Smooth muscle cell (in vitro differentiated cells): Measurements from ENCODE around the gene CSK. TPM values are rescaled to one million over a fixed set of nuclear protein-coding genes. Genes with fewer than 3 reads are reported as not detected.

ENCODE experiments used
- DNase-seq: peaks from one replicate; lab custom pipeline; 2025; ENCODE audit not compliant: unreplicated experiment; lab: John Stamatoyannopoulos, UW
- H2AFZ ChIP-seq: fragments of 200-600 bp; sonication (generic); 2 replicates; pipeline ENCODE4 v1.6.0; 2016; ENCODE audit warnings: antibody characterized with exemption, low read depth, mild to moderate bottlenecking
- H3F3A ChIP-seq: fragments of 200-600 bp; sonication (generic); 2 replicates; pipeline ENCODE4 v1.6.0; 2017; ENCODE audit warnings: antibody characterized with exemption, low read depth
- H3K27ac ChIP-seq: fragments of 200-600 bp; sonication (generic); 2 replicates; pipeline ENCODE4 v1.5.1; 2016; ENCODE audit warnings: low read depth, mild to moderate bottlenecking
- H3K27me3 ChIP-seq: fragments of 200-600 bp; sonication (generic); 2 replicates; pipeline ENCODE4 v1.6.1; 2016; ENCODE audit warnings: low read depth, mild to moderate bottlenecking
- H3K36me3 ChIP-seq: fragments of 200-600 bp; sonication (generic); 2 replicates; pipeline ENCODE4 v1.5.1; 2016; ENCODE audit warnings: low read depth
- H3K4me1 ChIP-seq: fragments of 200-600 bp; sonication (generic); 2 replicates; pipeline ENCODE4 v1.5.1; 2016; ENCODE audit warnings: low read depth
- H3K4me2 ChIP-seq: fragments of 200-600 bp; sonication (generic); 2 replicates; pipeline ENCODE4 v1.6.0; 2016; ENCODE audit warnings: mild to moderate bottlenecking
- H3K4me3 ChIP-seq: fragments of 200-600 bp; sonication (generic); 2 replicates; pipeline ENCODE4 v1.5.1; 2016; ENCODE audit warnings: mild to moderate bottlenecking
- H3K79me2 ChIP-seq: fragments of 200-600 bp; sonication (generic); 2 replicates; pipeline ENCODE4 v1.6.0; 2016; ENCODE audit warnings: low read depth, mild to moderate bottlenecking
- H3K9ac ChIP-seq: fragments of 200-600 bp; sonication (generic); 2 replicates; pipeline ENCODE4 v1.6.0; 2016; ENCODE audit warnings: low read depth
- H3K9me3 ChIP-seq: fragments of 200-600 bp; sonication (generic); replicated peaks from 2 replicates; pipeline ENCODE4 v1.5.1; 2016; ENCODE audit warnings: low read depth
- H4K20me1 ChIP-seq: fragments of 200-600 bp; sonication (generic); 2 replicates; pipeline ENCODE4 v1.6.0; 2016; ENCODE audit warnings: low read depth
- WGBS: methylation state at CpG from one replicate; pipeline ENCODE4 v1.1.7; 2016; ENCODE audit warnings: low lambda C conversion rate; 5-methylcytosine and 5-hydroxymethylcytosine counted together
- polyA plus RNA-seq: library from polyadenylated mRNA; unstranded; fragments of >200 nt; fragmentation: Nextera tagmentation; extraction: Ambion mirVana; gene quantifications from 2 replicates; pipeline ENCODE4 v1.2.1, GENCODE V29; 2016
- total RNA-seq: library from RNA; depleted of rRNA; stranded (reverse); fragments of >200 nt; gene quantifications from 2 replicates; pipeline ENCODE4 v1.2.3, GENCODE V29; 2014
- TF ChIP-seq, protein P1 (sequence below): fragments of 200-600 bp; sonication (generic); IDR thresholded peaks from 2 replicates; pipeline ENCODE4 v1.5.1; 2017; ENCODE audit warnings: borderline replicate concordance, mild to moderate bottlenecking, antibody characterized with exemption; ENCODE audit not compliant: insufficient read depth, poor library complexity, severe bottlenecking

The CSK gene
- total and polyA plus RNA-seq, 2 experiments from 2014 or later: 16.5 to 19.6 TPM

DNA sequence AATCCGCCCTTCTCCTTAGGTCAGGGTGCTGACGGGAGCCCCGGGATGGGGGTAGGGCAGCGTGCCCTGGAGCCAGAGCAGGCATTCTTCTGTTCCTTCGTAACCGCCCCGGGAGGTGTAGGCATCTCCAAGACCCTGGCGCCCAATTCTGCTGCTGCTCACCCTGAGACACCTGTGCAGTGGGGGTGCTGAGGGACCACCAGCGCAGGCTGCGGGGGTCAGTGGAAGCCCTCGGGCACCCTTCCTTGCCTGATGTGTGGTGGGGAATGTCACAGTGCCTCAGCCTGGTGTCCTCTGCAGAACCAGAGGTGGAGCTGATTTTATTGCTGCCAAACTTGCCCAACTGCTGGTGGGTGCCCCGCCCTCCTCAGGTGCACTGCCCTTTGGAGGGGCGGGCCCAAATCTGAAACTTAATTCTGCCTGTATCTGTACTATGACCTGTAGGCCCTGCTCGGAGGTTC is 7.3 kb downstream of the CSK start:
- H3K9ac ChIP-seq: no peak overlapping the region

DNA sequence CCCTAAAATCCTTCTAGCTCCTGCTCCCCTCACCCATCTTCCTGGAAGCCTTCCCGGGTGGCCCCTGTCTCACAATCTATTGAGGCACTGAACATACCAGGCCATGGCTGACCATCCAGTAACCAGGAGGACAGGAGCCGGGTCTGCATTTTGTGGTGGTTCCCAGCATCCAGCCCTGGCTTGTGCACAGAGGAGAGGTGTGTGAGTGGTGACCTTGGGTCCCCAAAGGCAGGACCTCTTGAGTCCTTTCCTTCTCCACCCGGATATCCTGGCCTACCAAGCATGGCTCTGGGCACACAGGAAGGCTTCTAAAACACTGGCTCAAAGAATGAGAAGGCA is 7.8 kb downstream of the CSK start:
- Histone ChIP-seq H3K36me3 (no peaks in the 10 kb centered on the region), H3K4me3 (no peak overlapping the region), H3K9ac (no peak overlapping the region), H3K27me3 (no peaks in the 10 kb centered on the region), H3F3A (peaks cover 12% of the 10 kb centered on the region), H3K27ac (peak overlapping the region; percentile 75), H3K9me3 (no peaks in the 10 kb centered on the region), H3K4me2 (peak overlapping the region; percentile 34), H3K4me1 (peaks cover 9% of the 10 kb centered on the region), H4K20me1 (peaks cover 98% of the 10 kb centered on the region), H2AFZ (no peak overlapping the region), H3K79me2 (peaks cover 76% of the 10 kb centered on the region)
- TF ChIP-seq, protein P1, sequence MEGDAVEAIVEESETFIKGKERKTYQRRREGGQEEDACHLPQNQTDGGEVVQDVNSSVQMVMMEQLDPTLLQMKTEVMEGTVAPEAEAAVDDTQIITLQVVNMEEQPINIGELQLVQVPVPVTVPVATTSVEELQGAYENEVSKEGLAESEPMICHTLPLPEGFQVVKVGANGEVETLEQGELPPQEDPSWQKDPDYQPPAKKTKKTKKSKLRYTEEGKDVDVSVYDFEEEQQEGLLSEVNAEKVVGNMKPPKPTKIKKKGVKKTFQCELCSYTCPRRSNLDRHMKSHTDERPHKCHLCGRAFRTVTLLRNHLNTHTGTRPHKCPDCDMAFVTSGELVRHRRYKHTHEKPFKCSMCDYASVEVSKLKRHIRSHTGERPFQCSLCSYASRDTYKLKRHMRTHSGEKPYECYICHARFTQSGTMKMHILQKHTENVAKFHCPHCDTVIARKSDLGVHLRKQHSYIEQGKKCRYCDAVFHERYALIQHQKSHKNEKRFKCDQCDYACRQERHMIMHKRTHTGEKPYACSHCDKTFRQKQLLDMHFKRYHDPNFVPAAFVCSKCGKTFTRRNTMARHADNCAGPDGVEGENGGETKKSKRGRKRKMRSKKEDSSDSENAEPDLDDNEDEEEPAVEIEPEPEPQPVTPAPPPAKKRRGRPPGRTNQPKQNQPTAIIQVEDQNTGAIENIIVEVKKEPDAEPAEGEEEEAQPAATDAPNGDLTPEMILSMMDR: no peak
- no peak for DNase-seq
- 88% methylated on average over 3 of the region's 3 CpGs for WGBS

More for the DNA sequence above, 7.3 kb downstream of the CSK start:
- H3K4me2 ChIP-seq: no peak overlapping the region
- H3K79me2 ChIP-seq: peaks cover 81% of the 10 kb centered on the region
- H4K20me1 ChIP-seq: peaks cover 98% of the 10 kb centered on the region
- no peaks in the 10 kb centered on the region for H3K27me3 ChIP-seq
- H3K4me3 ChIP-seq: no peak overlapping the region
- no peaks in the 10 kb centered on the region for H3K36me3 ChIP-seq
- 86% methylated on average over 14 of the region's 14 CpGs for WGBS
- H2AFZ ChIP-seq: no peak overlapping the region
- peaks cover 12% of the 10 kb centered on the region for H3F3A ChIP-seq
- peaks cover 9% of the 10 kb centered on the region for H3K4me1 ChIP-seq
- no peaks in the 10 kb centered on the region for H3K9me3 ChIP-seq
- no peak overlapping the region for H3K27ac ChIP-seq
- TF ChIP-seq, protein P1: no peak
- DNase-seq: no peak

DNA sequence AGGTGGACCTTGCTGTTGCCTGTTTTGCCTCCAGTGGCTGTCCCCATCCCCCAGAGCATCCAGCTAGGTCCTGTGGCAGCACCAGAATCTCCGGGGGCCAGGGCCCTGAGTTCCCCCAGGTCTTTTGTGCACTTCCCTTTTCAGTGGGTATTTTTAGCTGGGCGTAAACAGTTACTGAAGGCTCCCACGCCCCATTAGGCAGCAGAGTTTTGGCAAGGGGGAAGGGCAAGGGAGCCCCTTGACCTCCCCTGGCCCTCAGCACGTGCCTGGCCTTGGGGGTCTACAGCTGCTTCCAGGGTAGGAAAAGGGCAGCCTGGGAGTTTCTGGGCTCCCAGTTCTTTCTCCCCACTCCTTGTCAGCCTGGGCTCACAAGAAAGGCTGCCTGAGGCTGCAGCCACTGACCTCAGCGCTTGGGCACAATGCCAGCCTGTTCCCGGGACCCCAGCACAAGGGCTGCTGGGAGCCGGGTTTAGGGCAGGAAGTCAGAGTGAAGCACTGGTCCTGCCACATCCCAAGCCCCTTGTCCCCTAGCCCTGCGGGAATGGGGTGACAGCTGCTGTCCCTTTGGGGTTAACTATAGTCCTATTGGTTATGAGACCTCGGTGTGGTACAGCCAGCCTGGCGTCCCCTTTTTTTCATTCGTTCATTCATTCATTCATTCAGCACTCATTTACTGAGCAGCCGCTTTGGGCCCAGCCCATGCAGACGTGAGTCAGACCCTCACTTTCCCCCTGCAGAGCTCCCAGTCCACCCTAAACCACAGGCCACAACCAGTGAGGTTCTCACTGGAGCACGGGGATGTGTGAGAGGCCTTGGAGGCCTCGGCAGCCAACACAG is 8.4 kb downstream of the CSK start:
- no peaks in the 10 kb centered on the region for H3K36me3 ChIP-seq
- peaks cover 98% of the 10 kb centered on the region for H4K20me1 ChIP-seq
- TF ChIP-seq, protein P1: no peak
- peaks cover 12% of the 10 kb centered on the region for H3F3A ChIP-seq
- H3K27me3 ChIP-seq: no peaks in the 10 kb centered on the region
- H3K79me2 ChIP-seq: peaks cover 76% of the 10 kb centered on the region
- H2AFZ ChIP-seq: no peak overlapping the region
- peak overlapping the region; percentile 75 for H3K27ac ChIP-seq
- H3K9me3 ChIP-seq: no peaks in the 10 kb centered on the region
- peak overlapping the region; percentile 34 for H3K4me2 ChIP-seq
- H3K4me1 ChIP-seq: peaks cover 9% of the 10 kb centered on the region
- H3K9ac ChIP-seq: no peak overlapping the region
- peak; percentile 11 for DNase-seq
- WGBS: 67% methylated on average over 15 of the region's 15 CpGs
- H3K4me3 ChIP-seq: no peak overlapping the region

DNA sequence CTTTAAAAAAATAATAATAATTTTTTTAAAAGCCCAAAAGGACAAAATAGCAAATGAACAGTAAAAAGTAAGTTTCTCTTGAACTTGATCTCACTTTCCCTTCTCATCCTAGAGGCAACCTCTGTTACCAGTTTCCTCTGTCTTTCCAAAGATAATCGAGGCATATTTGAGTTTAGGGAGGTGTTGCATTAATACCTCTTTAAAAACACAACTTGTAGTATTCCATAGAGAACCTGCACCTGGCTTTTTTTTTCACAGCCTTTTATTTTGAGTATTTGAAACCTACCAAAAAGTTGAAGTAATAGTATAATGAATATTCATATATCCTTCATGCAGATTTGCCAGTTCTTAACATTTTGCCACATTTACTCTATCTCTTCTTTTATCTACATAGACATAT is 9.1 kb downstream of the CSK start:
- no peaks in the 10 kb centered on the region for H3K36me3 ChIP-seq
- no peak overlapping the region for H3K4me3 ChIP-seq
- no peak overlapping the region for H3K9ac ChIP-seq
- peaks cover 98% of the 10 kb centered on the region for H4K20me1 ChIP-seq
- no peaks in the 10 kb centered on the region for H3K9me3 ChIP-seq
- H3F3A ChIP-seq: peaks cover 12% of the 10 kb centered on the region
- no peak for DNase-seq
- H3K27me3 ChIP-seq: no peaks in the 10 kb centered on the region
- 92% methylated on average over 1 of the region's 1 CpG for WGBS
- peak overlapping the region; percentile 34 for H3K4me2 ChIP-seq
- TF ChIP-seq, protein P1: no peak
- H3K79me2 ChIP-seq: peaks cover 78% of the 10 kb centered on the region
- peak overlapping the region; percentile 75 for H3K27ac ChIP-seq
- no peak overlapping the region for H2AFZ ChIP-seq
- H3K4me1 ChIP-seq: peaks cover 9% of the 10 kb centered on the region
